H9 (cell line): Measurements from ENCODE around the gene RABGAP1L. TPM values are rescaled to one million over a fixed set of nuclear protein-coding genes. Genes with fewer than 3 reads are reported as not detected.

ENCODE experiments used
- DNase-seq: peaks from one replicate; pipeline ENCODE4 v3.0.0-alpha.2; 2017
- H2AFZ ChIP-seq: one replicate; pipeline ENCODE4 v1.6.1; 2013; ENCODE audit warnings: mild to moderate bottlenecking, low read length, control low read depth, moderate library complexity
- H2AK5ac ChIP-seq: 2 replicates; pipeline ENCODE4 v1.6.1; 2013; ENCODE audit warnings: low read length, control low read depth, mixed read lengths; ENCODE audit not compliant: insufficient read length
- H2BK120ac ChIP-seq: one replicate; pipeline ENCODE4 v1.6.1; 2013; ENCODE audit warnings: low read depth, mild to moderate bottlenecking, low read length, control low read depth, inconsistent platforms; ENCODE audit not compliant: poor library complexity, severe bottlenecking
- H2BK12ac ChIP-seq: 2 replicates; pipeline ENCODE4 v1.6.1; 2013; ENCODE audit warnings: low read length, control low read depth, mixed read lengths, low read depth; ENCODE audit not compliant: insufficient read length
- H2BK15ac ChIP-seq: 2 replicates; pipeline ENCODE4 v1.6.1; 2013; ENCODE audit warnings: low read depth, low read length, control low read depth
- H2BK20ac ChIP-seq: one replicate; pipeline ENCODE4 v1.6.1; 2013; ENCODE audit warnings: low read depth, mild to moderate bottlenecking, low read length, control low read depth, inconsistent platforms; ENCODE audit not compliant: poor library complexity, severe bottlenecking
- H2BK5ac ChIP-seq: 2 replicates; pipeline ENCODE4 v1.6.1; 2013; ENCODE audit warnings: low read length, control low read depth, mixed read lengths; ENCODE audit not compliant: insufficient read length
- H3K14ac ChIP-seq: 2 replicates; pipeline ENCODE4 v1.6.1; 2013; ENCODE audit warnings: low read length, control low read depth; ENCODE audit not compliant: insufficient read depth
- H3K18ac ChIP-seq: 2 replicates; pipeline ENCODE4 v1.6.1; 2013; ENCODE audit warnings: low read depth, mild to moderate bottlenecking, mixed read lengths, low read length, control low read depth; ENCODE audit not compliant: insufficient read length
- H3K23ac ChIP-seq: 2 replicates; pipeline ENCODE4 v1.6.1; 2013; ENCODE audit warnings: low read length, control low read depth, mixed read lengths, low read depth; ENCODE audit not compliant: insufficient read length
- H3K23me2 ChIP-seq: 2 replicates; pipeline ENCODE4 v1.6.1; 2013; ENCODE audit warnings: low read depth, mild to moderate bottlenecking, mixed read lengths, low read length, control low read depth; ENCODE audit not compliant: insufficient read length, poor library complexity, severe bottlenecking
- H3K27ac ChIP-seq: 2 replicates; pipeline ENCODE4 v1.5.1; 2013; ENCODE audit warnings: low read length, control low read depth, mixed read lengths, low read depth; ENCODE audit not compliant: insufficient read length
- H3K27me3 ChIP-seq: 2 replicates; pipeline ENCODE4 v1.6.1; 2013; ENCODE audit warnings: low read length, control low read depth, inconsistent platforms; ENCODE audit not compliant: insufficient read depth
- H3K4ac ChIP-seq: 2 replicates; pipeline ENCODE4 v1.6.1; 2013; ENCODE audit warnings: low read depth, mild to moderate bottlenecking, control low read depth, inconsistent platforms, low read length, moderate library complexity
- H3K4me1 ChIP-seq: 2 replicates; pipeline ENCODE4 v1.6.1; 2013; ENCODE audit warnings: low read length, control low read depth, inconsistent platforms; ENCODE audit not compliant: insufficient read depth
- H3K4me2 ChIP-seq: 2 replicates; pipeline ENCODE4 v1.6.1; 2013; ENCODE audit warnings: low read length, control low read depth, mixed read lengths; ENCODE audit not compliant: insufficient read length, insufficient read depth
- H3K56ac ChIP-seq: 2 replicates; pipeline ENCODE4 v1.6.1; 2013; ENCODE audit warnings: low read depth, mild to moderate bottlenecking, mixed read lengths, low read length, control low read depth; ENCODE audit not compliant: insufficient read length
- H3K79me1 ChIP-seq: 2 replicates; pipeline ENCODE4 v1.6.1; 2013; ENCODE audit warnings: low read depth, mild to moderate bottlenecking, moderate library complexity, low read length, control low read depth, inconsistent platforms; ENCODE audit not compliant: insufficient read depth, poor library complexity, severe bottlenecking
- H3K79me2 ChIP-seq: 2 replicates; pipeline ENCODE4 v1.6.1; 2013; ENCODE audit warnings: low read length, control low read depth, inconsistent platforms; ENCODE audit not compliant: insufficient read depth
- H3K9ac ChIP-seq: 2 replicates; pipeline ENCODE4 v1.6.1; 2013; ENCODE audit warnings: low read length, control low read depth, mixed read lengths; ENCODE audit not compliant: insufficient read length; ENCODE audit errors: extremely low read depth
- H3K9me3 ChIP-seq: one replicate; pipeline ENCODE4 v1.6.1; 2013; ENCODE audit warnings: low read depth, low read length, inconsistent platforms; ENCODE audit not compliant: control insufficient read depth
- H3T11ph ChIP-seq: one replicate; pipeline ENCODE4 v1.6.1; 2013; ENCODE audit warnings: mild to moderate bottlenecking, low read length, control low read depth, inconsistent platforms
- H4K20me1 ChIP-seq: one replicate; pipeline ENCODE4 v1.6.1; 2013; ENCODE audit not compliant: control insufficient read depth, insufficient read length, insufficient read depth
- H4K5ac ChIP-seq: 2 replicates; pipeline ENCODE4 v1.6.1; 2013; ENCODE audit warnings: low read depth, mild to moderate bottlenecking, mixed read lengths, low read length, control low read depth; ENCODE audit not compliant: insufficient read length
- H4K8ac ChIP-seq: replicated peaks from 2 replicates; pipeline ENCODE4 v1.6.1; 2013; ENCODE audit warnings: low read length, control low read depth, mixed read lengths, low read depth; ENCODE audit not compliant: insufficient read length
- H4K91ac ChIP-seq: 2 replicates; pipeline ENCODE4 v1.6.1; 2013; ENCODE audit warnings: low read depth, mild to moderate bottlenecking, moderate library complexity, mixed read lengths, low read length, control low read depth; ENCODE audit not compliant: insufficient read length
- H3K27ac Mint-ChIP-seq, 3 experiments: 2 replicates in 2 of 3; 3 replicates in 1 of 3; pipeline ENCODE4 v1.8.0; 2020 to 2021; ENCODE audit warnings: mixed read lengths in 3 of 3, mild to moderate bottlenecking in 1 of 3, moderate library complexity in 1 of 3
- H3K27me3 Mint-ChIP-seq: 2 replicates; pipeline ENCODE4 v1.8.0; 2021; ENCODE audit warnings: low read depth, mild to moderate bottlenecking, moderate library complexity, mixed read lengths
- H3K36me3 Mint-ChIP-seq, 3 experiments: 2 replicates in 2 of 3; 3 replicates in 1 of 3; pipeline ENCODE4 v1.8.0; 2020 to 2021; ENCODE audit warnings: low read depth in 3 of 3, mixed read lengths in 3 of 3; ENCODE audit not compliant: insufficient read depth in 1 of 3
- H3K4me1 Mint-ChIP-seq, 2 experiments: 2 replicates each; pipeline ENCODE4 v1.8.0; 2020; ENCODE audit warnings: mixed read lengths in 2 of 2
- H3K4me3 Mint-ChIP-seq, 2 experiments: 2 replicates in 1 of 2; 3 replicates in 1 of 2; pipeline ENCODE4 v1.8.0; 2020 to 2021; ENCODE audit warnings: mild to moderate bottlenecking in 2 of 2, mixed read lengths in 2 of 2, moderate library complexity in 1 of 2
- H3K9me3 Mint-ChIP-seq, 2 experiments: 2 replicates in 1 of 2; 3 replicates in 1 of 2; pipeline ENCODE4 v1.8.0; 2020; ENCODE audit warnings: mild to moderate bottlenecking in 2 of 2, mixed read lengths in 2 of 2, moderate library complexity in 1 of 2
- CTCF ChIP-seq: fragments of 200-600 bp; sonication (generic); conservative IDR thresholded peaks from 3 replicates; pipeline ENCODE4 v1.8.0; 2021; ENCODE audit warnings: antibody characterized with exemption, mild to moderate bottlenecking
- WGBS: extraction: QIAGEN DNeasy Blood & Tissue Kit; methylation state at CpG from one replicate; pipeline ENCODE4 v1.1.7; 2013; ENCODE audit warnings: missing lambda C conversion rate, low lambda C conversion rate, mixed read lengths; ENCODE audit not compliant: insufficient read length; ENCODE audit errors: extremely low coverage; 5-methylcytosine and 5-hydroxymethylcytosine counted together
- total RNA-seq: library from RNA; stranded (reverse); gene quantifications from 2 replicates; pipeline ENCODE4 v1.2.1, GENCODE V29; 2021

RABGAP1L gene
- total RNA-seq, 1 experiment from 2014 or later, result 147 TPM

DNA sequence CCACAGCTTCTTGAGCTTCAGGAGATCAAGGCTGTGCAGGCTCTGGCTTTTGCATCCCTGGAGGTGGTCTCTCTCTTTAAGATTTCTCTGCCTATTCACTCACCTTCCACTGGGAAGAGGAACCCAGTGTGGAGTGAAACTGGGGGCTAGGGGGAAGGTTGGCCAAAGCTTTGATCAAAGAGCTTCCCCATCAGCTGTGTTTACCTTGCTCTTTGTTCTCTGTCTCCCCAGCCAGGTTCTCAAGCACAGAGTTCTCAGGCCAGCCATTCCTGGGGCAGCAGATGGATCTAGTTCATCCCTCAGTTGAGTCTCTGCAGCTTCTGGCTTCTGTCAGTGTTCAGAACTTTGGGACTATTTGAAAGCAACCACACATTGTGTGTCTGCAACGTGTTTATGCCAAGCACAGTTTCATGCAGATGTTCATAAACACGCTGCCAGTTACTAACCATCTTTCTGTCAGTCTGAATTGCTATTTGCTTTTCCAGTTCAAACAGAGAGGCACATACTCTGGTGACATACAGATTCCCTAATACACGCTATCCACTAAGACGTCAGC lies 881.1 kb downstream of the RABGAP1L start:
- H3K18ac ChIP-seq, result no peak overlapping the region
- no peak overlapping the region for H4K5ac ChIP-seq
- H3K4me3 Mint-ChIP-seq, result no peak overlapping the region
- no peak overlapping the region for H3K27ac ChIP-seq
- no peaks in the 10 kb centered on the region for H3K9me3 Mint-ChIP-seq
- H3K4me1 ChIP-seq, result peaks cover 5% of the 10 kb centered on the region; the same call in 1 of the 2 replicates
- no peak overlapping the region for H2BK15ac ChIP-seq
- no peak overlapping the region for H2AFZ ChIP-seq
- no peak overlapping the region for H3K23ac ChIP-seq
- H3K14ac ChIP-seq, result no peak overlapping the region
- no peaks in the 10 kb centered on the region for H4K20me1 ChIP-seq
- no CpG with 5 or more reads among the region's 4 CpGs for WGBS
- no peaks in the 10 kb centered on the region for H3K79me1 ChIP-seq
- no peaks in the 10 kb centered on the region for H3K27me3 Mint-ChIP-seq
- H3K4me1 Mint-ChIP-seq, result peaks cover 24 to 26% of the 10 kb centered on the region in 2 experiments
- H3K27me3 ChIP-seq, result no peaks in the 10 kb centered on the region
- H3K79me2 ChIP-seq, result no peaks in the 10 kb centered on the region
- no peak overlapping the region for H2BK5ac ChIP-seq
- H2BK120ac ChIP-seq, result no peak overlapping the region
- no peak overlapping the region for H3K4me2 ChIP-seq
- no peak overlapping the region for H3K9ac ChIP-seq
- no peaks in the 10 kb centered on the region for H3K36me3 Mint-ChIP-seq
- no peak for TF ChIP-seq CTCF
- H2BK20ac ChIP-seq, result no peak overlapping the region
- no peak overlapping the region for H4K8ac ChIP-seq
- no peaks in the 10 kb centered on the region for H3K9me3 ChIP-seq
- no peak for DNase-seq
- no peak overlapping the region for H4K91ac ChIP-seq
- H3K27ac Mint-ChIP-seq, result peak overlapping the region in 1 of 3 experiments; percentile 35; a peak in 2 of 7 replicates
- H3T11ph ChIP-seq, result no peak overlapping the region
- no peaks in the 10 kb centered on the region for H3K23me2 ChIP-seq
- H3K56ac ChIP-seq, result no peak overlapping the region
- H3K4ac ChIP-seq, result no peak overlapping the region
- H2BK12ac ChIP-seq, result no peak overlapping the region
- no peak overlapping the region for H2AK5ac ChIP-seq
